T-helper 17 cell (primary cell): ENCODE measurements around the gene ABCA9. TPM values are rescaled to one million over a fixed set of nuclear protein-coding genes. Genes with fewer than 3 reads are reported as not detected.

Experiments used
- ATAC-seq: fragments of 150-1000 bp; cut with Tn5 transposase; 2 replicates; pipeline ENCODE4 v1.10.0; 2021; ENCODE audit warnings: mild to moderate bottlenecking, moderate library complexity
- DNase-seq, 3 donors: peaks; one replicate each; pipeline versions ENCODE4 v3.0.0 to v3.0.0-alpha.2; 2020 to 2021
- H3K9me3 ChIP-seq: one replicate; pipeline ENCODE4 v1.7.0; 2013; ENCODE audit warnings: low read length, mild to moderate bottlenecking; ENCODE audit not compliant: control insufficient read depth, poor library complexity, severe bottlenecking
- H3K27ac Mint-ChIP-seq: one replicate; pipeline ENCODE4 v1.8.0; 2022; ENCODE audit warnings: mild to moderate bottlenecking, moderate library complexity, mixed read lengths
- H3K27me3 Mint-ChIP-seq: one replicate; pipeline ENCODE4 v1.8.0; 2022; ENCODE audit warnings: mixed read lengths
- H3K36me3 Mint-ChIP-seq: one replicate; pipeline ENCODE4 v1.8.0; 2022; ENCODE audit warnings: low read depth, mixed read lengths
- H3K4me1 Mint-ChIP-seq: one replicate; pipeline ENCODE4 v1.8.0; 2022; ENCODE audit warnings: mild to moderate bottlenecking, mixed read lengths
- H3K4me3 Mint-ChIP-seq: one replicate; pipeline ENCODE4 v1.8.0; 2022; ENCODE audit warnings: mild to moderate bottlenecking, moderate library complexity, mixed read lengths
- total RNA-seq, 4 donors: library from RNA in 2 of 4; stranded (reverse) in 2 of 4; gene quantifications; one replicate each; pipeline ENCODE4 v1.2.3 and lab custom pipeline; 2022 to 2026

The ABCA9 gene, protein sequence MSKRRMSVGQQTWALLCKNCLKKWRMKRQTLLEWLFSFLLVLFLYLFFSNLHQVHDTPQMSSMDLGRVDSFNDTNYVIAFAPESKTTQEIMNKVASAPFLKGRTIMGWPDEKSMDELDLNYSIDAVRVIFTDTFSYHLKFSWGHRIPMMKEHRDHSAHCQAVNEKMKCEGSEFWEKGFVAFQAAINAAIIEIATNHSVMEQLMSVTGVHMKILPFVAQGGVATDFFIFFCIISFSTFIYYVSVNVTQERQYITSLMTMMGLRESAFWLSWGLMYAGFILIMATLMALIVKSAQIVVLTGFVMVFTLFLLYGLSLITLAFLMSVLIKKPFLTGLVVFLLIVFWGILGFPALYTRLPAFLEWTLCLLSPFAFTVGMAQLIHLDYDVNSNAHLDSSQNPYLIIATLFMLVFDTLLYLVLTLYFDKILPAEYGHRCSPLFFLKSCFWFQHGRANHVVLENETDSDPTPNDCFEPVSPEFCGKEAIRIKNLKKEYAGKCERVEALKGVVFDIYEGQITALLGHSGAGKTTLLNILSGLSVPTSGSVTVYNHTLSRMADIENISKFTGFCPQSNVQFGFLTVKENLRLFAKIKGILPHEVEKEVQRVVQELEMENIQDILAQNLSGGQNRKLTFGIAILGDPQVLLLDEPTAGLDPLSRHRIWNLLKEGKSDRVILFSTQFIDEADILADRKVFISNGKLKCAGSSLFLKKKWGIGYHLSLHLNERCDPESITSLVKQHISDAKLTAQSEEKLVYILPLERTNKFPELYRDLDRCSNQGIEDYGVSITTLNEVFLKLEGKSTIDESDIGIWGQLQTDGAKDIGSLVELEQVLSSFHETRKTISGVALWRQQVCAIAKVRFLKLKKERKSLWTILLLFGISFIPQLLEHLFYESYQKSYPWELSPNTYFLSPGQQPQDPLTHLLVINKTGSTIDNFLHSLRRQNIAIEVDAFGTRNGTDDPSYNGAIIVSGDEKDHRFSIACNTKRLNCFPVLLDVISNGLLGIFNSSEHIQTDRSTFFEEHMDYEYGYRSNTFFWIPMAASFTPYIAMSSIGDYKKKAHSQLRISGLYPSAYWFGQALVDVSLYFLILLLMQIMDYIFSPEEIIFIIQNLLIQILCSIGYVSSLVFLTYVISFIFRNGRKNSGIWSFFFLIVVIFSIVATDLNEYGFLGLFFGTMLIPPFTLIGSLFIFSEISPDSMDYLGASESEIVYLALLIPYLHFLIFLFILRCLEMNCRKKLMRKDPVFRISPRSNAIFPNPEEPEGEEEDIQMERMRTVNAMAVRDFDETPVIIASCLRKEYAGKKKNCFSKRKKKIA (N-terminal part only)
- under 1 TPM in 1 of 2 donors, not detected in 1; 0.08 TPM for total RNA-seq
- 0 to 0.12 reads per million in 2 donors for total RNA-seq (lab: John Stamatoyannopoulos, UW)

DNA sequence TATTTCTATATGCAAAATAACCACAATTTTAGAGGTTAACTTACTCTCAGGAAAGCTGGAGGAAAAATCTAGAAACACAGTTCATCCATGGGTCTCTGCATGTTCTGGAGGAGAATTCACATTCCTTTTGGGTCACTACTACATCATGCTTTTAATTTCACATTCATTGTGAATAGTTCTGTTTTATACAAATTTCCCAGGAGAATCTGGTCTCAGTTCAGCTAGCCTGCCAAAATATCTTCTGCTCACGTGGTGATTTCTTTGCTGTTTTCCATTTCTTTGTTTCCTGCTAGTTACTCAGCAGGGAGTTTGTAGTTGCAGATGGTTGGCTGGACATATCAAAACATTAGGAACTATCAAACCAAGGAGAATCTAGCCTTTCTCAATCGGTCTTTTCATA is at the start of gene ABCA9:
TSS of gene ABCA9 (minus strand) at position 106 of the 400 bp plus-strand sequence. CDS start 9,801 bp downstream, outside the sequence.
- no peak for DNase-seq
- ATAC-seq, result no peak
- H3K27me3 Mint-ChIP-seq, result no peaks in the 10 kb centered on the region
- peaks cover 8% of the 10 kb centered on the region for H3K4me1 Mint-ChIP-seq
- no peak within 1 kb of the TSS for H3K27ac Mint-ChIP-seq
- H3K36me3 Mint-ChIP-seq, result peaks cover 2% of the 10 kb centered on the region
- no peaks in the 10 kb centered on the region for H3K9me3 ChIP-seq
- H3K4me3 Mint-ChIP-seq, result no peak within 1 kb of the TSS

DNA sequence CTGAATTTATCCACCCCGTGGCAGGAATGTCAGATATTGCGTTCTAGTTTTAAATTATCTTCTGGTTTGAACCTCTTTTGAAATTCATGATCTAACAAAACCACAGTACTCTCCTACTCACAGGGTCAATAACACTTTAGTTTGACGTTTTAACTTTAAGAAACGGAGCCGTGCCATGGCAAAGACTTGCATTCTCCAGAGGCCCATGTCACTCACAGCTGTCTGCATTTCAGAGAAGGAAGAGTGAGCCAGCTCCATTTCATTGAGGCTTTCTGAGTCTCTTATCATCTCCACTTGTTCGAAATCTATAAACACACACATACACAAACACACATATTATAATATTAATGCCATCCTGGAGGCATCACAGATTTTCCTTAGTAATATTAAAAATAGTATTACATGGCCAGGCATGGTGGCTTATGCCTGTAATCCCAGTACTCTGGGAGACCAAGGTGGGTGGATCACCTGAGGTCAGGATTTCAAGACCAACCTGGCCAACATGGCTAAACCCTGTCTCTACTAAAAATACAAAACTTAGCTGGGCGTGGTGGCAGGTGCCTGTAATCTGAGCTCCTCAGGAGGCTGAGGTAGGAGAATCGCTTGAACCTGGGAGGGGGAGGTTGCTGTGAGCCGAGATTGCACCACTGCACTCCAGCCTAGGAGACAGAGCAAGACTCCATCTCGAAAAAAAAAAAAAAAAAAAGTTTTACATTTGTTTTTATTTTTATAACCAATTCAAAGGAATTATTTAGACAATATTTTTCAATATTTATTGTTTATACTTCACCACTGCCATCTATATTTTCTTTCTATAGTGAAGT is 45.4 kb upstream of the ABCA9 start:
- no peak overlapping the region for H3K4me3 Mint-ChIP-seq
- no peak for DNase-seq
- H3K9me3 ChIP-seq, result no peaks in the 10 kb centered on the region
- no peaks in the 10 kb centered on the region for H3K4me1 Mint-ChIP-seq
- peaks cover 2% of the 10 kb centered on the region for H3K36me3 Mint-ChIP-seq
- no peak overlapping the region for H3K27ac Mint-ChIP-seq
- no peak for ATAC-seq
- H3K27me3 Mint-ChIP-seq, result no peaks in the 10 kb centered on the region

DNA sequence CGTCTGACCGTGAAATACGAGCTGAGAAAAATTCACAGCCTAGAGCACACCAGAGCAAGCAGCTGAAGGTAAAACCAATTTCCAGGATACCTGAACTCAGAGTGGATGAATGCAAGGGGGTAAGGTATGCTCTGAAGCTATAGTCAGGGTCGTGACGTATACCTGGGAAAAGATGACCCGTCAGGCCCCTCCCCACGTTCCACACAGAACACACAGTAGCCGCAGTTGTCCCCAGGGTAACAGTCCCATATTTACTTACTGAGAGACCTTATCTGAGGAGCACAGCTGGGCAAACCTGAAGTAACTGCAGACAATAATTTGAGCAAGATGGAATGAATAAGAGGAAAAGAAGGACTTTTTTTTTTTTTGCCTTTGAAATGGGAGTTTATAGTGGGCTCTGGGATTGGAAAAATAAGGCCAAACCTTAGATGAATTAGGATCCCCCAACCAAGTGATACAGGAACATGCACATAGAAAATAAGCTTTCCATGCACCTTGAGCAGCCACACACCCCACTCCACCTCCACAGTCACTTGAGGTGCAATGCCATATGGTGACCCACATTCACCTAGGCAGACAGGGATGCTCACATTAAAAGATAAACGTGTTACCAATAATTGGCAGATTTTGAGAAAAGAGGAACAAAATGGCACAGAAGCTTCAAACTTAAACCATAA is 43.0 kb upstream of the ABCA9 start:
- DNase-seq (no peak), ATAC-seq (no peak)
- Mint-ChIP-seq H3K4me1 (no peaks in the 10 kb centered on the region), H3K36me3 (peaks cover 2% of the 10 kb centered on the region), H3K27ac (no peak overlapping the region), H3K4me3 (no peak overlapping the region), H3K27me3 (no peaks in the 10 kb centered on the region)
- no peaks in the 10 kb centered on the region for H3K9me3 ChIP-seq

DNA sequence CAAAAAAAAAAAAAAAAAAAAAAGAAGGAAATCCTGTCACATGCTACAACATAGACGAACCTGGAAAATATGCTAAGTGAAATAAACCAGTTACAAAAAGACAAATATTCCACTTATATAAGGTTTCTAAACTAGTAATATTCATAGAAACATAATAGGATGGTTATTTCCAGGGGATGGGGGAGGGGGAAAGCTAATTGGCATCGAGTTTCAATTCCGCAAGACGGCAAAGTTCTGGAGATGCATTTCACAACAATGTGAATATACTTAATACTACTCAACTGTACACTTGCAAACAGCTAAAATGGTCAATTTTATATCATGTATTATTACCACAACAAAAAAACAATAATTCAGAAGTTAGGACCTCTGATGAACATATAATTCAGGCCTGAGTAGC is 37.9 kb upstream of the ABCA9 start:
- H3K36me3 Mint-ChIP-seq, result peaks cover under 1% of the 10 kb centered on the region
- ATAC-seq, result no peak
- H3K9me3 ChIP-seq, result no peaks in the 10 kb centered on the region
- no peaks in the 10 kb centered on the region for H3K4me1 Mint-ChIP-seq
- H3K27ac Mint-ChIP-seq, result no peak overlapping the region
- H3K27me3 Mint-ChIP-seq, result no peaks in the 10 kb centered on the region
- no peak overlapping the region for H3K4me3 Mint-ChIP-seq
- no peak for DNase-seq

DNA sequence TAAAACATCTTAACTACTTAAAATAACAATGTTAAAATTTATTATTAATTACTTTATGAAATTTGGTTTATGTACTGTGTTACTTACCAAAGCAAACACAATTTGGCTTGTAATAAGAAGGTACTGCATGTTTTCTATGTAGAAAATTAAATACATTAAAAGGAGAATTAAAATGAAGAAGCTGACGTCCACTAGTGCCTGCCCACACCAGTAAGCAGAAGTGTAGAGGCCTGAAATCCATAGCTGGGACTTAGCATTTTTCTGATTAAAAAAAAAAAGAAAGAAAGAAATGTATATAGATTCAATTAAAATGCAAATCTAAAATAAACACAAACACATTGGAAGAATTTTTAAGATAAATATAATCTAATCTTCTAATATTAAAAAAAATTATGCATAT is 35.8 kb upstream of the ABCA9 start:
- no peak for ATAC-seq
- H3K4me1 Mint-ChIP-seq, result peaks cover 4% of the 10 kb centered on the region

DNA sequence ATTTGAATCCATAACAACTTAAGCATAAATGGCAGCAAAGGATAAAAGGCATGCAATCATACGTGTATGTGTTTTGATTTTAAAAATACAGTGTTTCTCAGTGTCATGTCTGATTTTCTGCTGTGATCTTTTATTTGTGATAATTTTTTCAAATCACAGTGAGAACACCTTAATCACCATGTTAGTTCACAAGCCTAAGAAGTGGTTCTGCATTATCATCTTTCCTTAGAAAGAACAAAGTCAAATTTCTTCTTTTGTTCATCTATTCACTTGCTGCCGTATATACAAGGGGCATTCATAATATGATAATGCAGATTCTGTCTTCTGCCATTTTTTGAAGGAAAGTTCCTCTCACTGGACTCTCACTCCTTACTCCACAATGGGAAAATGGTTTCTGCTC is 33.3 kb upstream of the ABCA9 start:
- no peak overlapping the region for H3K4me3 Mint-ChIP-seq
- peaks cover 4% of the 10 kb centered on the region for H3K4me1 Mint-ChIP-seq
- no peak for DNase-seq
- no peaks in the 10 kb centered on the region for H3K27me3 Mint-ChIP-seq
- H3K36me3 Mint-ChIP-seq, result peaks cover 2% of the 10 kb centered on the region
- H3K9me3 ChIP-seq, result no peaks in the 10 kb centered on the region
- no peak overlapping the region for H3K27ac Mint-ChIP-seq
- no peak for ATAC-seq

More for the DNA sequence above, 35.8 kb upstream of the ABCA9 start:
- no peaks in the 10 kb centered on the region for H3K27me3 Mint-ChIP-seq
- H3K9me3 ChIP-seq, result no peaks in the 10 kb centered on the region
- DNase-seq, result no peak
- H3K36me3 Mint-ChIP-seq, result no peaks in the 10 kb centered on the region
- no peak overlapping the region for H3K27ac Mint-ChIP-seq
- no peak overlapping the region for H3K4me3 Mint-ChIP-seq

DNA sequence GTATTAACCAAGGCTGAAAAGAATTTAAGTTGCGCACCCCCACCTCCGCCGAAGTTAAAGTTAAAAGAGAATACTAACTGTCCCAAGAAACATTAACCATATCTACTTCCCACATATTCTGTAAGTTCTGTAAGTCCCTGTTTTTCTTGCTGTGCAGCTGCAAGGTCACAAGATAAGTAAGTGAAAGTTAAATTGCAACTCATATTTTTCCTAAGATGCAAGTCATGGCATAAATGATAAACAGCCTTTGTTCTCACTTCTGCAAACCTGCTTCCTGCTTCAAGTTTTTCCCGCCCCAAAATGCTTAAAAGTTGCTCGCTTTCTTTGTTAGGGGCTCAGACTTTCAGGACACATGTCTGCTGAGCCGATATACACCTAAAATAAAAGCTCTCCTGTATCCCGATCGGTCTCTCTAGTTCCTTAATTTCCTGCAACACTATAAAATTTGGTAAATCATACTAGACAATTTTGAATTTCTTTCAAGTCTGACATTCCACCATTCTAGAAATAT is 32.6 kb upstream of the ABCA9 start:
- H3K27ac Mint-ChIP-seq, result no peak overlapping the region
- H3K9me3 ChIP-seq, result no peaks in the 10 kb centered on the region
- ATAC-seq (no peak), DNase-seq (no peak)
- H3K36me3 Mint-ChIP-seq, result peaks cover 2% of the 10 kb centered on the region
- H3K4me3 Mint-ChIP-seq, result no peak overlapping the region
- H3K27me3 Mint-ChIP-seq, result no peaks in the 10 kb centered on the region
- peaks cover 4% of the 10 kb centered on the region for H3K4me1 Mint-ChIP-seq

DNA sequence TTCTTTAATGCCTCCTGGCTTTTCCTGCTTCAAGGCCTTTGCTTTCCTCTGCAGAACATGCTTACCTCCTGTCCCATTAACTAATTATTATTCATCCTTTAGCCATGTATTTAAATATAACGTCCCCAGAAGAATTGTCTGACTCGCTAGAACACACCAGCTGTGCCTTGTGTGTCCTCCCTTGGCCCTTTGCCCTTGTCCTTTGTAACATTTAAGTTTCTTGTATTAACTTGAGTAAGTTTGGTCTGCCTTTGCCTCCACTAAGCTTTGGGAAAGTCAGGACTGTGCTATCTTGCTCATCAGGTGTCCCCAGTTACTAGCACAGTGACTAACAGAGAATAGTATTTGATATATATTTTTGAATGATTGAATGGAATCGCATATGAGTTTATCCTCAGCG is 29.6 kb upstream of the ABCA9 start:
- no peak for ATAC-seq
- no peak overlapping the region for H3K4me3 Mint-ChIP-seq
- H3K27ac Mint-ChIP-seq, result no peak overlapping the region
- no peaks in the 10 kb centered on the region for H3K9me3 ChIP-seq
- no peaks in the 10 kb centered on the region for H3K27me3 Mint-ChIP-seq
- peaks cover 4% of the 10 kb centered on the region for H3K4me1 Mint-ChIP-seq
- peaks cover 2% of the 10 kb centered on the region for H3K36me3 Mint-ChIP-seq
- DNase-seq, result no peak

DNA sequence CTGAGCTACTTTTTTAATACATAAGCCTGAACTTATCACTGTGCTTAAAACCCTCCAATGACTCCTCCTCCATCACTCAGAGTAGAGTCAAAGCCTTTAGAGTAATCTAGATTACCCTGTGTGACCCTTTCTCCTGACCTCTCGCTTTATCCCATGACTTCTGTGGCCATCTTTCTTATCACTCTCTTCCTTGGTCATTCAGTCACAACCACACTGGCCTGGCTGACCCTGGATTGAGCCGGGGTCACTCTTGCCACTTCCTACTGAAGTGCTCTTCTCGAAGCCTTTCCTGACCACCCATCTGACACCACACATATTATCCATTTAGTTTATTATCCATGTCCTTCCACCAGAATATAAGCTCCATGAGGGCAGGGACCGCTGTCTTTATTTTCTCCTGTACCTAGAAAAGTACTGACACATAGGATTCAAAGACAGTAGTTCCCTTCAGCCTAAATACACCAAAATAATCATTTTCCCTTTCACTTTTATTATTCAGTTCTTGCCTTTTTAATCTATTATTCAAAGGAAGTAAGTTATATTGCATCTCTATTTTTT is 28.0 kb upstream of the ABCA9 start:
- no peak overlapping the region for H3K4me3 Mint-ChIP-seq
- peaks cover 2% of the 10 kb centered on the region for H3K36me3 Mint-ChIP-seq
- H3K9me3 ChIP-seq, result no peaks in the 10 kb centered on the region
- peaks cover 4% of the 10 kb centered on the region for H3K4me1 Mint-ChIP-seq
- H3K27ac Mint-ChIP-seq, result no peak overlapping the region
- no peak for ATAC-seq
- no peak for DNase-seq
- no peaks in the 10 kb centered on the region for H3K27me3 Mint-ChIP-seq

DNA sequence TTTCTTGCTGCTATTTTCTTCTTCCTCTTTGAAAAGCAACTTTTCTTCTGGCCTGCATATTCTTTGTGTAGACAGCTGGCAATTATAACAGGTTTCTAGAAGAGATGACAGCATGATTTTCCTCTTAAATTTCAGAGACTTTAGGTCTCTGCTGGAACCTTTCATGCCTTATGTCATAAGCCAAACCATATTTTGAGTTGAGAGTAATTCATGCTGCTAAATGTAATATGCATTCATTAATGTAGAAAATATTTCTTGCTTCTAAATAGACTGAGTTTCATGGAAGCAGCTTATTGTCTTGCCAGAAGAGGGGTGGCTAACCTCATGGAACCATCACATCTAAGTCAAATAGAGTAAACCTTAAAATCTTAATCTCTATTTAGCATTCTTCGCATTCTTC is 25.9 kb upstream of the ABCA9 start:
- H3K4me1 Mint-ChIP-seq, result no peaks in the 10 kb centered on the region
- no peak overlapping the region for H3K27ac Mint-ChIP-seq
- H3K27me3 Mint-ChIP-seq, result no peaks in the 10 kb centered on the region
- no peaks in the 10 kb centered on the region for H3K9me3 ChIP-seq
- ATAC-seq (no peak), DNase-seq (no peak)
- H3K4me3 Mint-ChIP-seq, result no peak overlapping the region
- H3K36me3 Mint-ChIP-seq, result peaks cover 2% of the 10 kb centered on the region

DNA sequence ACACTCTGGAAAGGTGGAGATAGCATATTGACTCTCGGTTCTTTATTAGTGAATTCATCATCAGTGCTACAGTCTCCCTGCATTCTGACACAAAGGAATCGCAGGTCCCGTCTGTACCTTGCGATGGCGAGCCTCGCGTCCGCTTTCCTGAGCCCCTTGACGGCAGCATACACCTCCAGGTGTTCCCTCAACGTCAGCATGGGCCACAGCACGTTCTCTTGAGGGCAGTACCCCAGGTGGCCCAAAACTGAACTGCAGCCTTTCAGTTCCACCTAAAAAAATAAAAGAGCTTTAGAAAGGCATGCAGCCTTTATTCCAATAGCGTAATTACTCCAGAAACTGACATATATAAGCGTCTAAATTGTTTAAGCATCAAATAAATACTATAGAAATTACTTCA is 24.2 kb upstream of the ABCA9 start:
- ATAC-seq (no peak), DNase-seq (no peak)
- no peak overlapping the region for H3K4me3 Mint-ChIP-seq
- no peaks in the 10 kb centered on the region for H3K4me1 Mint-ChIP-seq
- no peaks in the 10 kb centered on the region for H3K27me3 Mint-ChIP-seq
- peaks cover 2% of the 10 kb centered on the region for H3K36me3 Mint-ChIP-seq
- no peak overlapping the region for H3K27ac Mint-ChIP-seq
- H3K9me3 ChIP-seq, result no peaks in the 10 kb centered on the region
